ENCODE results near the gene LCE7A. TPM values are rescaled to one million over a fixed set of nuclear protein-coding genes. Genes with fewer than 3 reads are reported as not detected.
A peak's percentile ranks its signal among the peaks of the same experiment; 100 is the strongest.

LCE7A gene
- total RNA-seq, 1 donor from 2014 or later = not detected

DNA sequence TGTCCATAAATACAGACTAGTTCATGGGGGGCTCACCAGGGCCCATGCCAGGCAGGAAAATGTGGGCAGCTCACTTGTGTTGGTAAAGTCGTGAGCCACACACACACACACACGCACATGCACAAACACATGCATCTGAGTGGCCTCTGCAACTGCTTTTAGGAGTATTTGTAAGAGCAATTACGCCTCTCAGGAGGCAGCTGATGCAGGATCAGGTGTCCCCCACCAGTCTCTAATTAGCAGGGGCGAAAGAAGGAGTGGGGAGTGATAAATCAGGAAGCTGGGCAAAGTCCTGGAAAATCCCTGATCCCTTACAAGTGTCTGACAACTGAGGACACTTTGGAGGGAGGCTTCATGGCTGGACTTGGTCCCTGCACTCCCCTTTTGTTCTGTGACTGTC, 42.8 kb downstream of the LCE7A start:
- Mint-ChIP-seq H3K4me3 (peak overlapping the region; percentile 36), H3K4me1 (ENCODE audit: unreplicated experiment) (no peaks in the 10 kb centered on the region), H3K9me3 (no peaks in the 10 kb centered on the region), H3K36me3 (no peaks in the 10 kb centered on the region), H3K27me3 (no peaks in the 10 kb centered on the region), H3K27ac (no peak overlapping the region)
- no peak for DNase-seq (ENCODE audit: extremely low spot score, unreplicated experiment)
- TF ChIP-seq, protein P1, sequence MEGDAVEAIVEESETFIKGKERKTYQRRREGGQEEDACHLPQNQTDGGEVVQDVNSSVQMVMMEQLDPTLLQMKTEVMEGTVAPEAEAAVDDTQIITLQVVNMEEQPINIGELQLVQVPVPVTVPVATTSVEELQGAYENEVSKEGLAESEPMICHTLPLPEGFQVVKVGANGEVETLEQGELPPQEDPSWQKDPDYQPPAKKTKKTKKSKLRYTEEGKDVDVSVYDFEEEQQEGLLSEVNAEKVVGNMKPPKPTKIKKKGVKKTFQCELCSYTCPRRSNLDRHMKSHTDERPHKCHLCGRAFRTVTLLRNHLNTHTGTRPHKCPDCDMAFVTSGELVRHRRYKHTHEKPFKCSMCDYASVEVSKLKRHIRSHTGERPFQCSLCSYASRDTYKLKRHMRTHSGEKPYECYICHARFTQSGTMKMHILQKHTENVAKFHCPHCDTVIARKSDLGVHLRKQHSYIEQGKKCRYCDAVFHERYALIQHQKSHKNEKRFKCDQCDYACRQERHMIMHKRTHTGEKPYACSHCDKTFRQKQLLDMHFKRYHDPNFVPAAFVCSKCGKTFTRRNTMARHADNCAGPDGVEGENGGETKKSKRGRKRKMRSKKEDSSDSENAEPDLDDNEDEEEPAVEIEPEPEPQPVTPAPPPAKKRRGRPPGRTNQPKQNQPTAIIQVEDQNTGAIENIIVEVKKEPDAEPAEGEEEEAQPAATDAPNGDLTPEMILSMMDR (conservative IDR thresholded peaks at IDR 0.05) = no peak

- DNase-seq (ENCODE audit: extremely low spot score, unreplicated experiment) = no peak
- H3K9me3 Mint-ChIP-seq = no peaks in the 10 kb centered on the region
Observed at GRCh38 chr1:152904688-152905440, 45.1 kb downstream of the LCE7A start.

GRCh38 chr1:152906023-152906565, 46.3 kb downstream of the LCE7A start:
- no peak overlapping the region for H3K4me3 Mint-ChIP-seq

More at GRCh38 chr1:152904688-152905440, 45.1 kb downstream of the LCE7A start:
- Mint-ChIP-seq H3K27ac (no peak overlapping the region), H3K27me3 (no peaks in the 10 kb centered on the region), H3K4me1 (ENCODE audit: unreplicated experiment) (no peaks in the 10 kb centered on the region), H3K36me3 (no peaks in the 10 kb centered on the region), H3K4me3 (no peak overlapping the region)
- TF ChIP-seq, protein P1 (conservative IDR thresholded peaks at IDR 0.05) = no peak

DNA sequence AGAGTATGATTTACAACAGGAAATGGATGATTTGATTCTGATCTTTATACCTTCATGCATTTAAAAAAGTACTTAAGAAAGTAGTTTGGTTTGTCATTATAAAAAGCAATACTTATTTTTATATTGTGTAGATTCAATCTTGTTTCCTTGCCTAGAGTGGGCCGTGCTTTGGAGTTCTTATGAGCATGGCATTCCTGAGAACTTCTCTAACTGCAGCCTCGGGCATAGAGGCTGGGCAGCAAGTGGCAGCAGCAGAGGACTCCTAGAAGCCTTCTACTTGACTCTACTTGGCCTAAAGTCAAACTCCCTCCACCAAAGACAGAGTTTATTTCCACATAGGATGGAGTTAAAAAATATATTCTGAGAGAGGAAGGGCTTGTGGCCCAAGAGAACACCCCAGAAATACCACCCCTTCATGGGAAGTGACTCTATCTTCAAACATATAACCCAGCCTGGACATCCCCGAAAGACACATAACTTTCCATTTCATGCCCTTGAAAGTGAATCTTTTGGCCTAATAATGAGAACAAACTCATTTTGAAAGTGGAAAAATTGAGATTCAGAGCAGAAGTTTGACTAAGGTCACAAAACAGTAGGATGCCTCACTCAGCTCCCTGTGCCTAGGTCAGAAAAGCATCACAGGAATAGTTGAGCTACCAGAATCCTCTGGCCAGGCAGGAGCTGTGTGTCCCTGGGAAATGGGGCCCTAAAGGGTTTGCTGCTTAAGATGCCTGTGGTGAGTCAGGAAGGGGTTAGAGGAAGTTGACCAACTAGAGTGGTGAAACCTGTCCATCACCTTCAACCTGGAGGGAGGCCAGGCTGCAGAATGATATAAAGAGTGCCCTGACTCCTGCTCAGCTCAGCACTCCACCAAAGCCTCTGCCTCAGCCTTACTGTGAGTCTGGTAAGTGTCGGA, 48.1 kb downstream of the LCE7A start, which contains the start of gene IVL:
Gene IVL, plus strand, starts transcription at position 861 of the 916 bp plus-strand sequence. CDS start 1,252 bp downstream, outside the sequence.
- DNase-seq (ENCODE audit: extremely low spot score, unreplicated experiment) = no peak
- Mint-ChIP-seq H3K27me3 (no peaks in the 10 kb centered on the region), H3K36me3 (no peaks in the 10 kb centered on the region), H3K4me1 (ENCODE audit: unreplicated experiment) (no peaks in the 10 kb centered on the region), H3K9me3 (no peaks in the 10 kb centered on the region), H3K27ac (no peak within 1 kb of the TSS), H3K4me3 (no peak within 1 kb of the TSS)
- TF ChIP-seq, protein P1 (conservative IDR thresholded peaks at IDR 0.05) = no peak

More at GRCh38 chr1:152906023-152906565, 46.3 kb downstream of the LCE7A start:
- Mint-ChIP-seq H3K9me3 (no peaks in the 10 kb centered on the region), H3K27ac (peak overlapping the region; percentile 72), H3K4me1 (ENCODE audit: unreplicated experiment) (no peaks in the 10 kb centered on the region), H3K36me3 (no peaks in the 10 kb centered on the region), H3K27me3 (no peaks in the 10 kb centered on the region)
- TF ChIP-seq, protein P1 (conservative IDR thresholded peaks at IDR 0.05) = no peak
- DNase-seq (ENCODE audit: extremely low spot score, unreplicated experiment) = no peak

DNA sequence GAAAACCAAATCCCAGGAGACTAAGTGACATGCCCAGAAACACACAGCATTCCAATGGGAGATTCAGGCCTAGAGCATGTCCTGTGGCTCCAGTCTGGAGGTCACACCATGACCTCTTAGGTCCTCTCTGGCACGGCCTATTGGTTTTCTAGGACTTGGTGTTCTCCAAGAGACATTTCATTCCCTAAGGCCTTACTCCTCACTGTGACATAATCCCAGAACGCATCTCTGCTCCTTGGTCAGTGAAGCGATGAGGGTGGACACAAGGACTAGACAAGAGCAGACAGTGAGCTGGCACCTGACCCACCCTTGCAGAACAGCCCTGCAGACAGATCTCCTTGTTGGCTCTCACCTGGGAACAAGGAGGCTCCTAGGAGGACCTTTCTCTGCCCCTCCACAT, 49.4 kb downstream of the LCE7A start:
- H3K9me3 Mint-ChIP-seq = no peaks in the 10 kb centered on the region
- TF ChIP-seq, protein P1 (conservative IDR thresholded peaks at IDR 0.05) = no peak
- H3K36me3 Mint-ChIP-seq = no peaks in the 10 kb centered on the region
- no peak for DNase-seq (ENCODE audit: extremely low spot score, unreplicated experiment)
- H3K27ac Mint-ChIP-seq = no peak overlapping the region
- H3K27me3 Mint-ChIP-seq = no peaks in the 10 kb centered on the region
- H3K4me1 Mint-ChIP-seq (ENCODE audit: unreplicated experiment) = no peaks in the 10 kb centered on the region
- no peak overlapping the region for H3K4me3 Mint-ChIP-seq
